Activated naive CD8-positive, alpha-beta T cell treated with anti-CD3 and anti-CD28 coated beads, Interleukin-2, amount 10 ng/mL, durations not matched to agents 7 days and 5 days (primary cell): ENCODE measurements around the gene CENPH. TPM values are rescaled to one million over a fixed set of nuclear protein-coding genes. Genes with fewer than 3 reads are reported as not detected.
A peak's percentile ranks its signal among the peaks of the same experiment; 100 is the strongest.
"Not testable (repeated sequence)": the region's sequence is repeated elsewhere in the genome, so short reads cannot be mapped to it uniquely, and the experiment has no call there.

Experiments used
- ATAC-seq: fragments of 150-1000 bp; cut with Tn5 transposase; one replicate; pipeline ENCODE4 v1.10.0; 2021; ENCODE audit warnings: low read depth, moderate library complexity
- POLR2A ChIA-PET: fragments of 350-600 bp; sonication (Branson Sonifier 250); formaldehyde crosslinking; loops from one replicate; lab custom pipeline; 2021; ENCODE audit warnings: antibody characterized with exemption; lab: Charles Lee
- DNase-seq: peaks from one replicate; pipeline ENCODE4 v3.0.0; 2021
- H3K27ac Mint-ChIP-seq: one replicate; pipeline ENCODE4 v1.8.0; 2022; ENCODE audit warnings: mild to moderate bottlenecking, mixed read lengths
- H3K27me3 Mint-ChIP-seq: one replicate; pipeline ENCODE4 v1.8.0; 2022; ENCODE audit warnings: mild to moderate bottlenecking, moderate library complexity, mixed read lengths
- H3K36me3 Mint-ChIP-seq: one replicate; pipeline ENCODE4 v1.8.0; 2021; ENCODE audit warnings: mild to moderate bottlenecking, mixed read lengths
- H3K4me1 Mint-ChIP-seq: one replicate; pipeline ENCODE4 v1.8.0; 2021; ENCODE audit warnings: mixed read lengths
- H3K4me3 Mint-ChIP-seq: one replicate; pipeline ENCODE4 v1.8.0; 2022; ENCODE audit warnings: mild to moderate bottlenecking, moderate library complexity, mixed read lengths
- H3K9me3 Mint-ChIP-seq: one replicate; pipeline ENCODE4 v1.8.0; 2021; ENCODE audit warnings: mixed read lengths
- total RNA-seq, 2 experiments: library from RNA; stranded (reverse); gene quantifications; one replicate each; pipeline ENCODE4 v1.2.3, GENCODE V29; 2021

Gene CENPH
- total RNA-seq, 2 experiments from 2014 or later = 41.3 to 42.8 TPM

- no peak for DNase-seq
Observed at GRCh38 chr5:69217151-69217511, 27.7 kb downstream of the CENPH start.

GRCh38 chr5:69217548-69218526 lies 28.5 kb downstream of the CENPH start:
- Mint-ChIP-seq H3K4me1 (peaks cover 12% of the 10 kb centered on the region), H3K36me3 (peaks cover 13% of the 10 kb centered on the region)
- peak; percentile 93 for ATAC-seq

More at GRCh38 chr5:69217151-69217511, 27.7 kb downstream of the CENPH start:
- Mint-ChIP-seq H3K36me3 (peaks cover 12% of the 10 kb centered on the region), H3K9me3 (no peaks in the 10 kb centered on the region), H3K4me1 (peaks cover 12% of the 10 kb centered on the region), H3K27me3 (no peaks in the 10 kb centered on the region), H3K27ac (peak overlapping the region; percentile 99), H3K4me3 (peak overlapping the region; percentile 98)
- POLR2A ChIA-PET = interaction anchor here (0.7 to 3.8 kb wide), 3 partner anchors 17 to 116 kb away, joined by 4 to 14 read pairs (median 5); partner anchors contain the start of genes CCDC125, CDK7 and CENPH
- ATAC-seq = no peak

GRCh38 chr5:69219939-69220338 lies 30.6 kb downstream of the CENPH start:
- Mint-ChIP-seq H3K27ac (no peak overlapping the region), H3K36me3 (peaks cover 13% of the 10 kb centered on the region), H3K9me3 (no peaks in the 10 kb centered on the region), H3K4me1 (peaks cover 11% of the 10 kb centered on the region), H3K27me3 (no peaks in the 10 kb centered on the region), H3K4me3 (no peak overlapping the region)
- POLR2A ChIA-PET = interaction anchor here (0.6 to 3.8 kb wide), 2 partner anchors 31 to 41 kb away, joined by 3 to 14 read pairs; partner anchors contain the start of gene CENPH
- DNase-seq (no peak), ATAC-seq (no peak)

More at GRCh38 chr5:69217548-69218526, 28.5 kb downstream of the CENPH start:
- peak; percentile 94 for DNase-seq
- POLR2A ChIA-PET = interaction anchor here (0.6 to 3.8 kb wide), 5 partner anchors 17 to 1728 kb away, joined by 3 to 14 read pairs (median 4); partner anchors contain the start of genes CCDC125, CDK7 and CENPH
- Mint-ChIP-seq H3K4me3 (peak overlapping the region; percentile 98), H3K9me3 (no peaks in the 10 kb centered on the region), H3K27ac (peak overlapping the region; percentile 99), H3K27me3 (no peaks in the 10 kb centered on the region)

GRCh38 chr5:69220371-69220770 lies 31.0 kb downstream of the CENPH start:
- H3K27me3 Mint-ChIP-seq, H3K27ac Mint-ChIP-seq, H3K9me3 Mint-ChIP-seq, DNase-seq, ATAC-seq, H3K4me3 Mint-ChIP-seq: not testable (repeated sequence)
- peaks cover 13% of the 10 kb centered on the region for H3K36me3 Mint-ChIP-seq
- peaks cover 11% of the 10 kb centered on the region for H3K4me1 Mint-ChIP-seq
- POLR2A ChIA-PET = interaction anchor here (0.6 to 3.8 kb wide), 2 partner anchors 31 to 41 kb away, joined by 3 to 14 read pairs; partner anchors contain the start of gene CENPH

- H3K27me3 Mint-ChIP-seq, H3K27ac Mint-ChIP-seq, ATAC-seq, H3K9me3 Mint-ChIP-seq, H3K4me3 Mint-ChIP-seq, POLR2A ChIA-PET, DNase-seq: not testable (repeated sequence)
- H3K36me3 Mint-ChIP-seq = peaks cover 13% of the 10 kb centered on the region
- peaks cover 11% of the 10 kb centered on the region for H3K4me1 Mint-ChIP-seq
Observed at GRCh38 chr5:69220833-69221232, 31.4 kb downstream of the CENPH start.

- POLR2A ChIA-PET = no interaction called here
- Mint-ChIP-seq H3K9me3 (no peaks in the 10 kb centered on the region), H3K4me3 (no peak overlapping the region), H3K27me3 (no peaks in the 10 kb centered on the region), H3K4me1 (no peaks in the 10 kb centered on the region), H3K36me3 (peaks cover 16% of the 10 kb centered on the region), H3K27ac (no peak overlapping the region)
- ATAC-seq (no peak), DNase-seq (no peak)
Observed at GRCh38 chr5:69224520-69224919, 35.1 kb downstream of the CENPH start.

- H3K9me3 Mint-ChIP-seq = no peaks in the 10 kb centered on the region
- H3K27me3 Mint-ChIP-seq = no peaks in the 10 kb centered on the region
- ATAC-seq (no peak), DNase-seq (no peak)
- POLR2A ChIA-PET = no interaction called here
- no peak overlapping the region for H3K27ac Mint-ChIP-seq
- no peak overlapping the region for H3K4me3 Mint-ChIP-seq
- H3K36me3 Mint-ChIP-seq = peaks cover 14% of the 10 kb centered on the region
- no peaks in the 10 kb centered on the region for H3K4me1 Mint-ChIP-seq
Observed at GRCh38 chr5:69225860-69226259, 36.5 kb downstream of the CENPH start.

GRCh38 chr5:69230181-69230580 lies 40.8 kb downstream of the CENPH start:
- Mint-ChIP-seq H3K36me3 (peaks cover 8% of the 10 kb centered on the region), H3K9me3 (no peaks in the 10 kb centered on the region), H3K27me3 (no peaks in the 10 kb centered on the region), H3K4me3 (no peak overlapping the region), H3K27ac (no peak overlapping the region), H3K4me1 (peaks cover 4% of the 10 kb centered on the region)
- POLR2A ChIA-PET = no interaction called here
- ATAC-seq (no peak), DNase-seq (no peak)

GRCh38 chr5:69231281-69231680 lies 41.9 kb downstream of the CENPH start:
- H3K4me1 Mint-ChIP-seq = peaks cover 9% of the 10 kb centered on the region
- ATAC-seq (no peak), DNase-seq (no peak)
- peaks cover 8% of the 10 kb centered on the region for H3K36me3 Mint-ChIP-seq
- no peaks in the 10 kb centered on the region for H3K9me3 Mint-ChIP-seq
- no peak overlapping the region for H3K27ac Mint-ChIP-seq
- POLR2A ChIA-PET = no interaction called here
- no peak overlapping the region for H3K4me3 Mint-ChIP-seq
- H3K27me3 Mint-ChIP-seq = no peaks in the 10 kb centered on the region

- ATAC-seq (no peak), DNase-seq (no peak)
- Mint-ChIP-seq H3K27ac (no peak overlapping the region), H3K4me3 (no peak overlapping the region), H3K9me3 (no peaks in the 10 kb centered on the region), H3K36me3 (peaks cover 8% of the 10 kb centered on the region), H3K4me1 (peaks cover 10% of the 10 kb centered on the region), H3K27me3 (no peaks in the 10 kb centered on the region)
- POLR2A ChIA-PET = no interaction called here
Observed at GRCh38 chr5:69231851-69232250, 42.5 kb downstream of the CENPH start.

GRCh38 chr5:69234457-69235268 lies 45.3 kb downstream of the CENPH start, which contains the start of gene CDK7:
CDK7 (plus strand) TSS chr5:69234886; CDS start chr5:69234976, 90 bp downstream.
- Mint-ChIP-seq H3K27ac (peak within 1 kb of the TSS; percentile 83), H3K4me1 (peaks cover 21% of the 10 kb centered on the region), H3K9me3 (no peaks in the 10 kb centered on the region), H3K4me3 (peak within 1 kb of the TSS; percentile 97), H3K36me3 (peaks cover 15% of the 10 kb centered on the region), H3K27me3 (no peaks in the 10 kb centered on the region)
- POLR2A ChIA-PET = interaction anchor here (0.5 to 2.3 kb wide), 10 partner anchors 10 to 141 kb away, joined by 3 to 14 read pairs (median 4); partner anchors contain the start of genes AK6, CCNB1, CENPH and RAD17
- DNase-seq (peak; percentile 89), ATAC-seq (peak; percentile 100)

- not testable (repeated sequence) for H3K27me3 Mint-ChIP-seq
Observed at GRCh38 chr5:69236733-69237132, 47.4 kb downstream of the CENPH start.

More at GRCh38 chr5:69236733-69237132, 47.4 kb downstream of the CENPH start:
- DNase-seq, H3K9me3 Mint-ChIP-seq, ATAC-seq: not testable (repeated sequence)
- Mint-ChIP-seq H3K27ac (peak overlapping the region; percentile 6), H3K36me3 (peaks cover 27% of the 10 kb centered on the region), H3K4me3 (peak overlapping the region; percentile 66), H3K4me1 (peaks cover 27% of the 10 kb centered on the region)
- POLR2A ChIA-PET = interaction anchor here (1.4 kb wide), 1 partner anchor 98 kb away, joined by 8 read pairs; no protein-coding TSS in a partner anchor
